HL-60 (cell line): Measurements from ENCODE around the gene CTXN3.

Experiments
- DNase-seq, 2 experiments: peaks; one replicate each; pipeline ENCODE4 v3.0.0-alpha.2; 2010 to 2020; ENCODE audit warnings: low read depth in 1 of 2, low spot score in 1 of 2
- H3K27ac ChIP-seq: fragments of 250-450 bp; sonication (Bioruptor Pico); replicated peaks from 2 replicates; pipeline ENCODE4 v1.5.1; 2020; ENCODE audit warnings: mild to moderate bottlenecking, moderate library complexity
- H3K27me3 ChIP-seq: fragments of 250-450 bp; sonication (Bioruptor Pico); 2 replicates; pipeline ENCODE4 v1.5.1; 2021; ENCODE audit warnings: mild to moderate bottlenecking, moderate library complexity; ENCODE audit not compliant: insufficient read depth, poor library complexity, severe bottlenecking
- H3K4me3 ChIP-seq: replicated peaks from 2 replicates; pipeline ENCODE4 v1.5.1; 2011; ENCODE audit warnings: mild to moderate bottlenecking, control low read depth, low read length; ENCODE audit not compliant: insufficient read depth
- GABPA ChIP-seq: IDR thresholded peaks from 2 replicates; pipeline ENCODE4 v1.6.1; 2012; ENCODE audit warnings: low read depth
- POLR2AphosphoS5 ChIP-seq: IDR thresholded peaks from 2 replicates; pipeline ENCODE4 v1.6.1; 2012; ENCODE audit warnings: low read depth
- SPI1 ChIP-seq: IDR thresholded peaks from 2 replicates; pipeline ENCODE4 v1.6.1; 2012; ENCODE audit warnings: low read depth, mild to moderate bottlenecking, borderline replicate concordance
- TF ChIP-seq, protein P1 (sequence below): IDR thresholded peaks from 2 replicates; pipeline ENCODE4 v1.6.1; 2012; ENCODE audit warnings: low read depth; ENCODE audit not compliant: insufficient replicate concordance
- TF ChIP-seq, protein P2 (sequence below): IDR thresholded peaks from one replicate; pipeline ENCODE4 v1.5.1; 2011; ENCODE audit warnings: low read length, control low read depth, inconsistent platforms; ENCODE audit not compliant: insufficient read depth

Gene CTXN3

DNA sequence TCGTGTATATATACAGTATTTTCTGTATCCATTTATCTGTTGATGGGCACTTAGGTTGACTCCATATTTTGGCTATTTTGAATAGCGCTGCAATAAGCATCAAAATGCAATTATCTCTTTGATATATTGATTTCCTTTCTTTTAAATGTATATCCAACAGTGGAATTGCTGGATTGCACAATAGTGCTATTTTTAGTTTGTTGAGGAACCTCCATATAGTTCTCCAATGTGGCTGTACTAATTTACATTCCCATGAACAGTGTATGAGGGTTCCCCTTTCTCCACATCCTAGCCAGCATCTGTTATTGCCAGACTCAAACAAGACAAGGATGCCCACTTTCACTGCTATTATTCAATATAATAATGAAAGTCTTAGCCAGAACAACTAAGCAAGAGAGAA lies 9.1 kb upstream of the CTXN3 start:
- TF ChIP-seq, protein P1, sequence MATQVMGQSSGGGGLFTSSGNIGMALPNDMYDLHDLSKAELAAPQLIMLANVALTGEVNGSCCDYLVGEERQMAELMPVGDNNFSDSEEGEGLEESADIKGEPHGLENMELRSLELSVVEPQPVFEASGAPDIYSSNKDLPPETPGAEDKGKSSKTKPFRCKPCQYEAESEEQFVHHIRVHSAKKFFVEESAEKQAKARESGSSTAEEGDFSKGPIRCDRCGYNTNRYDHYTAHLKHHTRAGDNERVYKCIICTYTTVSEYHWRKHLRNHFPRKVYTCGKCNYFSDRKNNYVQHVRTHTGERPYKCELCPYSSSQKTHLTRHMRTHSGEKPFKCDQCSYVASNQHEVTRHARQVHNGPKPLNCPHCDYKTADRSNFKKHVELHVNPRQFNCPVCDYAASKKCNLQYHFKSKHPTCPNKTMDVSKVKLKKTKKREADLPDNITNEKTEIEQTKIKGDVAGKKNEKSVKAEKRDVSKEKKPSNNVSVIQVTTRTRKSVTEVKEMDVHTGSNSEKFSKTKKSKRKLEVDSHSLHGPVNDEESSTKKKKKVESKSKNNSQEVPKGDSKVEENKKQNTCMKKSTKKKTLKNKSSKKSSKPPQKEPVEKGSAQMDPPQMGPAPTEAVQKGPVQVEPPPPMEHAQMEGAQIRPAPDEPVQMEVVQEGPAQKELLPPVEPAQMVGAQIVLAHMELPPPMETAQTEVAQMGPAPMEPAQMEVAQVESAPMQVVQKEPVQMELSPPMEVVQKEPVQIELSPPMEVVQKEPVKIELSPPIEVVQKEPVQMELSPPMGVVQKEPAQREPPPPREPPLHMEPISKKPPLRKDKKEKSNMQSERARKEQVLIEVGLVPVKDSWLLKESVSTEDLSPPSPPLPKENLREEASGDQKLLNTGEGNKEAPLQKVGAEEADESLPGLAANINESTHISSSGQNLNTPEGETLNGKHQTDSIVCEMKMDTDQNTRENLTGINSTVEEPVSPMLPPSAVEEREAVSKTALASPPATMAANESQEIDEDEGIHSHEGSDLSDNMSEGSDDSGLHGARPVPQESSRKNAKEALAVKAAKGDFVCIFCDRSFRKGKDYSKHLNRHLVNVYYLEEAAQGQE = no peak
- TF ChIP-seq SPI1 (no peak), GABPA (no peak), POLR2AphosphoS5 (no peak)
- TF ChIP-seq, protein P2, sequence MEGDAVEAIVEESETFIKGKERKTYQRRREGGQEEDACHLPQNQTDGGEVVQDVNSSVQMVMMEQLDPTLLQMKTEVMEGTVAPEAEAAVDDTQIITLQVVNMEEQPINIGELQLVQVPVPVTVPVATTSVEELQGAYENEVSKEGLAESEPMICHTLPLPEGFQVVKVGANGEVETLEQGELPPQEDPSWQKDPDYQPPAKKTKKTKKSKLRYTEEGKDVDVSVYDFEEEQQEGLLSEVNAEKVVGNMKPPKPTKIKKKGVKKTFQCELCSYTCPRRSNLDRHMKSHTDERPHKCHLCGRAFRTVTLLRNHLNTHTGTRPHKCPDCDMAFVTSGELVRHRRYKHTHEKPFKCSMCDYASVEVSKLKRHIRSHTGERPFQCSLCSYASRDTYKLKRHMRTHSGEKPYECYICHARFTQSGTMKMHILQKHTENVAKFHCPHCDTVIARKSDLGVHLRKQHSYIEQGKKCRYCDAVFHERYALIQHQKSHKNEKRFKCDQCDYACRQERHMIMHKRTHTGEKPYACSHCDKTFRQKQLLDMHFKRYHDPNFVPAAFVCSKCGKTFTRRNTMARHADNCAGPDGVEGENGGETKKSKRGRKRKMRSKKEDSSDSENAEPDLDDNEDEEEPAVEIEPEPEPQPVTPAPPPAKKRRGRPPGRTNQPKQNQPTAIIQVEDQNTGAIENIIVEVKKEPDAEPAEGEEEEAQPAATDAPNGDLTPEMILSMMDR = no peak
- no peak for DNase-seq
- no peak overlapping the region for H3K27ac ChIP-seq
- H3K4me3 ChIP-seq = no peak overlapping the region
- H3K27me3 ChIP-seq = no peaks in the 10 kb centered on the region

DNA sequence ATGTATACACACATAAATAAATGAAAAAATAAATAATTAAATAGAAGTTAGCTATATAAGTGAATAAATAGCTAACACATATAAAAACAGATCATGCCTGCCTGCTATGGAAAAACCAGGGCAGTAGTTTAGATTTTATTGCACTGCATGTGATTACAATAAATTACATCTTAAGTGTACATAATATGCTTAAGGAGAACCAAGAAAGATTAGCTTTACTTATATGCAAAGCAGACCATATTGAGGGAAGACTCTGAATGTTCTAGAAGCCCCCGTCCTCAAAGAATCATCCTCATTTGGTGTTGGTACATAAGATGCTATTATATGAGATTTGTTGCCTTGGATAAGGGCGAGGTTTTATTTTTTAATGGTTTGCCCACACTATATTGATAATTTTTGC lies 5.9 kb upstream of the CTXN3 start:
- Histone ChIP-seq H3K27ac (no peak overlapping the region), H3K4me3 (no peak overlapping the region), H3K27me3 (no peaks in the 10 kb centered on the region)
- TF ChIP-seq POLR2AphosphoS5 = no peak
- TF ChIP-seq, protein P1 = no peak
- TF ChIP-seq GABPA = no peak
- TF ChIP-seq, protein P2 = no peak
- TF ChIP-seq SPI1 = no peak
- DNase-seq = no peak

DNA sequence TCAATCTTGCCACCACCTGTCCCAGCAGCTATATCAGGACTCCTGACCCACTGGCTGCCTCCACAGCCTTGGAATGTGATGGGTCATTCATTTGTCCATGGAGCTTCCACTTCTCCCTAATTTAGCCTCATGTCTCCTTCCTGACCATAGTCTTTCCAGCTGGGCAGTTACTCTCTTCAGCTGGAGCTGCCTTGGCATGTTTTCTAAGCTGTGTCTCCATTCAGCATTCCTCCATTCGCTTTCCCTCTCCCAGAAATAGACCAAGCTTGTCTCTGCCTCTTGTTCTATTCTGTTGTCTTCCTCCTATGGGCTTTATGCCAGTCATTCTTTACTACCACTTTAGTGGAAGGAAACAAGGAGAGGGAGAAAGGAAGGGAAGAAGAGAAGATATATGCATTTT lies 5.3 kb upstream of the CTXN3 start:
- DNase-seq = no peak
- no peak for TF ChIP-seq GABPA
- TF ChIP-seq POLR2AphosphoS5 = no peak
- no peak for TF ChIP-seq SPI1
- TF ChIP-seq, protein P2 = no peak
- TF ChIP-seq, protein P1 = no peak
- Histone ChIP-seq H3K27ac (no peak overlapping the region), H3K27me3 (no peaks in the 10 kb centered on the region), H3K4me3 (no peak overlapping the region)
